Uterus (tissue), 4 donors: ENCODE data around the gene KRTAP10-12. TPM values are rescaled to one million over a fixed set of nuclear protein-coding genes. Genes with fewer than 3 reads are reported as not detected.

ENCODE experiments used
- DNase-seq, 2 donors: peaks; one replicate each; pipeline ENCODE4 v3.0.0-alpha.2; 2019 to 2020
- H3K27ac ChIP-seq, 2 donors: fragments of 200-600 bp; sonication (generic); 1 replicate in 1 of 2; 2 replicates in 1 of 2; pipeline ENCODE4 v1.5.1; 2016 to 2018
- H3K27me3 ChIP-seq, 2 donors: fragments of 200-600 bp; sonication (generic); one replicate each; pipeline ENCODE4 v1.5.1; 2018 to 2019; ENCODE audit warnings: control low read depth in 1 of 2
- H3K36me3 ChIP-seq, 2 donors: fragments of 200-600 bp; sonication (generic); one replicate each; pipeline ENCODE4 v1.5.1; 2019; ENCODE audit warnings: control low read depth in 1 of 2
- H3K4me1 ChIP-seq, 2 donors: fragments of 200-600 bp; sonication (generic); one replicate each; pipeline ENCODE4 v1.5.1; 2018 to 2019; ENCODE audit warnings: control low read depth in 1 of 2
- H3K4me3 ChIP-seq, 2 donors: fragments of 200-600 bp; sonication (generic); 1 replicate in 1 of 2; 2 replicates in 1 of 2; pipeline ENCODE4 v1.5.1; 2018 to 2019; ENCODE audit warnings: mild to moderate bottlenecking in 1 of 2
- H3K9me3 ChIP-seq, 2 donors: fragments of 200-600 bp; sonication (generic); one replicate each; pipeline ENCODE4 v1.5.1; 2019; ENCODE audit warnings: control low read depth in 1 of 2
- POLR2A ChIP-seq, 2 donors: fragments of 450-650 bp; IDR thresholded peaks; one replicate each; pipeline ENCODE4 v1.6.1; 2016; ENCODE audit warnings: antibody characterized with exemption in 2 of 2, mild to moderate bottlenecking in 1 of 2, moderate library complexity in 1 of 2
- intact Hi-C: fragments of 100-400 bp; cut with DNase I; formaldehyde crosslinking; loops from one replicate; pipeline ENCODE4 v1.15.1; 2023; ENCODE audit warnings: low total_unique reads
- total RNA-seq, 4 donors: library from RNA; depleted of rRNA in 3 of 4; stranded (reverse); fragments of >200 nt in 3 of 4; gene quantifications; one replicate each; pipeline versions ENCODE4 v1.1.0 to v1.2.4, GENCODE V29; 2014 to 2023
- TF ChIP-seq, protein P1 (sequence below), 4 experiments: fragments of 200-600 bp in 2 of 4; fragments of 450-650 bp in 2 of 4; sonication (generic) in 2 of 4; IDR thresholded peaks; one replicate each; pipeline ENCODE4 v1.5.1; 2016 to 2019; ENCODE audit warnings: antibody characterized with exemption in 4 of 4, mild to moderate bottlenecking in 2 of 4, moderate library complexity in 1 of 4
- donor health status: DM: yes; HTN: yes; CAD: no.

KRTAP10-12 gene
- total RNA-seq, 4 donors from 2014 or later: not detected

DNA sequence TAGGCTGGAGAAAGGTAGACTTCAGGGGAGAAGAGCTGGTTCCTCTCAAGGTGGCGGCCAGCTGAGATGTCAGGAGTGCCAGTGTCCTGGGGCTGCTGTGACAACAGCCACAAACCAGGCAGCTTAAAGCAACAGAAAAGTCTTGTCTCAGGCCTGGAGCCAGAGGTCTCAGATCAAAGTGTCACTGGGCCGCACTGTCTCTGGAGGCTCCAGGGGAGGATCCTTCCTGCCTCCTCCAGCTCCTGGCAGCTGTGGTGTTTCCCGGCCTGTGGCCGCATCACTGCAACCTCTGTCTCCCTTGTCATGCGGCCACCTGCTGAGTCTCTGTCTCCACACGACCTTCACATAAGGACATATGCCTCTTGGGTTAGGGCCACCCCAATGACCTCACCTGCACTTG, 38.8 kb downstream of the KRTAP10-12 start:
- H3K4me1 ChIP-seq: no peaks in the 10 kb centered on the region
- no peak for TF ChIP-seq POLR2A (IDR thresholded peaks at IDR 0.05)
- TF ChIP-seq, protein P1, sequence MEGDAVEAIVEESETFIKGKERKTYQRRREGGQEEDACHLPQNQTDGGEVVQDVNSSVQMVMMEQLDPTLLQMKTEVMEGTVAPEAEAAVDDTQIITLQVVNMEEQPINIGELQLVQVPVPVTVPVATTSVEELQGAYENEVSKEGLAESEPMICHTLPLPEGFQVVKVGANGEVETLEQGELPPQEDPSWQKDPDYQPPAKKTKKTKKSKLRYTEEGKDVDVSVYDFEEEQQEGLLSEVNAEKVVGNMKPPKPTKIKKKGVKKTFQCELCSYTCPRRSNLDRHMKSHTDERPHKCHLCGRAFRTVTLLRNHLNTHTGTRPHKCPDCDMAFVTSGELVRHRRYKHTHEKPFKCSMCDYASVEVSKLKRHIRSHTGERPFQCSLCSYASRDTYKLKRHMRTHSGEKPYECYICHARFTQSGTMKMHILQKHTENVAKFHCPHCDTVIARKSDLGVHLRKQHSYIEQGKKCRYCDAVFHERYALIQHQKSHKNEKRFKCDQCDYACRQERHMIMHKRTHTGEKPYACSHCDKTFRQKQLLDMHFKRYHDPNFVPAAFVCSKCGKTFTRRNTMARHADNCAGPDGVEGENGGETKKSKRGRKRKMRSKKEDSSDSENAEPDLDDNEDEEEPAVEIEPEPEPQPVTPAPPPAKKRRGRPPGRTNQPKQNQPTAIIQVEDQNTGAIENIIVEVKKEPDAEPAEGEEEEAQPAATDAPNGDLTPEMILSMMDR (IDR thresholded peaks at IDR 0.05): no peak
- no peak overlapping the region for H3K27ac ChIP-seq
- peaks cover 0 to 23% of the 10 kb centered on the region in 2 donors for H3K9me3 ChIP-seq
- no peak overlapping the region for H3K4me3 ChIP-seq
- intact Hi-C loops: no loop called here
- no peaks in the 10 kb centered on the region for H3K27me3 ChIP-seq
- H3K36me3 ChIP-seq: no peaks in the 10 kb centered on the region
- no peak for DNase-seq

DNA sequence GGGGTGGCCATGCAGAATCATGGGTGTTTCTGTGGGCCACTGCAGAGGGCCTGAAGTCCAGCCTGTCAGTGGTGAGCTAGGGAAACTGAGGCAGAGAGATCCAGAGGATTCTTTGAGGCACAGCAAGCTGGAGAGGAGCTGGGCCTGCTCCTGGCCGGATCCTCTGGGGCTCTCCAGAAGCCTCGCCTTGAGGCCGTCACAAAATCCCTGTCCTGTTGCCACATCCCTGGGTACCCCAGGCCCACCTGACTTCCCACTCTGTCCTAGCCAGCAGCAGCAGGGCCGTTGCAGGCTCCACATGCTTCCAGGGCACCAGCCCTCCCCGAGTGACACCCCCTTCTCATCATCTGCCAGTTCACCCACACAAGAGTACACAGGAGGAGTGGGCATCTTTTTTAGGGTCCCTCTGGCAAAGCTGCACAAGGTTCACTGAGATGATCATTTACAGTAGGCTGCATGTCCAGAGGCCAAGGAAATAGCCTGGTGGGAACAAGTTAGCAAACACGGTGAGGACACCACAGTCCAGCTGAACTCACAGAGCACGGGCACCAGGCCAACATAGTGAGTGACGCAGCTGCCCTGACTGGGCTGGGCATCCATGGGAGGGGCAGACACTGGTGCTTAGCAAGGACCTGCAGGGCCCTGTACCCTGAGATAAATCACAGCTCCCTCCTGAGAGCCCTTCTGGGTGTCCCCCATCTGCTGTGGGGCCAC, 39.5 kb downstream of the KRTAP10-12 start:
- no peak overlapping the region for H3K4me3 ChIP-seq
- DNase-seq: no peak
- no peaks in the 10 kb centered on the region for H3K36me3 ChIP-seq
- H3K27me3 ChIP-seq: no peaks in the 10 kb centered on the region
- H3K9me3 ChIP-seq: peaks cover 0 to 23% of the 10 kb centered on the region in 2 donors
- H3K27ac ChIP-seq: no peak overlapping the region
- intact Hi-C loops: no loop called here
- no peaks in the 10 kb centered on the region for H3K4me1 ChIP-seq
- TF ChIP-seq, protein P1 (IDR thresholded peaks at IDR 0.05): no peak
- no peak for TF ChIP-seq POLR2A (IDR thresholded peaks at IDR 0.05)

DNA sequence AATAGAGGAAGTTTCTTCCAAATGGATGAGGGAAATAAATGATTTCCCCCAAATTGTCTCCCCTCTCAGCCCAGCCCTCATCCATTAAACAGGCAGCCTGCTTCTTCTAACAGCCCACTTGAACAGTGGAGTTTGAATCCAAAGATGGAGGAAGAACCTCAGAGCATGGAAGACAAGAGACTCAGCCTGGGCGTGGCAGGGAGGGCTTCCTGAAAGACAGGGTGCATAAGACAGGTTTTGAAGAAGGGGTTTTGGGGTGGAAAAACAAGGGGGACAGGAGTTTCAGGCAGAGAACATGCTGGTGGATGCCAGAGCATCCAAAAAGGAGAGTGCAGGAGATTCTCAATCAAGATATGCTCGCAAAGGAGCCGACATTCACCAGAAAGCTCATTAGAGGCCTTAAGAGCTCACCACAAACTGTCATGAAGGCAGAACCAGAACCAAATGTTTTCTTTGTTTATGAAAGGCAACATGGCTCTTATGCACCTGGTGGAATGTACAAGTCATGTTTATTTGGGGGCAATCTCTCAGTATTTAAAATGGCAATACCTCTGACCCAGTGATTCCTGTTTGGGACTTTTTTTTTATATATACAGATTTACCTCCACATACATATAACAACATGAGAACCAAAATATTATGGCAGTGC, 40.9 kb downstream of the KRTAP10-12 start:
- no peak overlapping the region for H3K27ac ChIP-seq
- TF ChIP-seq POLR2A (IDR thresholded peaks at IDR 0.05): no peak
- TF ChIP-seq, protein P1 (IDR thresholded peaks at IDR 0.05): no peak
- H3K27me3 ChIP-seq: no peaks in the 10 kb centered on the region
- H3K4me1 ChIP-seq: no peaks in the 10 kb centered on the region
- peaks cover 0 to 23% of the 10 kb centered on the region in 2 donors for H3K9me3 ChIP-seq
- intact Hi-C loops: no loop called here
- no peak overlapping the region for H3K4me3 ChIP-seq
- H3K36me3 ChIP-seq: no peaks in the 10 kb centered on the region
- DNase-seq: no peak

DNA sequence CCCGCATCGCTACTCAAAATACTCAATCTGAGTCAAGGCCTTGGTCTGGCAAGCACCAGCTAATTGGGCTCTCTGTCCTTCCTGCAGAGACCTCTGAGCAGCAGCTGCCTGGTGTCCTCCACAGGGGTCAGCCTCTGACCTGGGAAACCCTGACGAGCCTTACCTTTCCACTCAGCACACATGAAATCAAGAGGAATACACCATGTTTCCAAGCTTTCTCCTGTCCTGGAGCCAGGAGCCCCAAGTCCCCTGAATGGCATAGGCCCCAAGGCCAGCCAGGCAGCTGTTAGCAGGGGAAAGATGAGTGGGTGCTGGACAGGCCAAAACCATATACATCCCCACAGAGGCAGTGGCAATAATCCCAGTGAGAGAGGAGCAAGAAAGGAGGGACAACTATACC, 41.6 kb downstream of the KRTAP10-12 start:
- intact Hi-C loops: no loop called here
- H3K9me3 ChIP-seq: peaks cover 0 to 23% of the 10 kb centered on the region in 2 donors
- no peaks in the 10 kb centered on the region for H3K36me3 ChIP-seq
- no peaks in the 10 kb centered on the region for H3K4me1 ChIP-seq
- no peak overlapping the region for H3K4me3 ChIP-seq
- TF ChIP-seq, protein P1 (IDR thresholded peaks at IDR 0.05): no peak
- TF ChIP-seq POLR2A (IDR thresholded peaks at IDR 0.05): no peak
- H3K27me3 ChIP-seq: no peaks in the 10 kb centered on the region
- H3K27ac ChIP-seq: no peak overlapping the region
- DNase-seq: no peak

DNA sequence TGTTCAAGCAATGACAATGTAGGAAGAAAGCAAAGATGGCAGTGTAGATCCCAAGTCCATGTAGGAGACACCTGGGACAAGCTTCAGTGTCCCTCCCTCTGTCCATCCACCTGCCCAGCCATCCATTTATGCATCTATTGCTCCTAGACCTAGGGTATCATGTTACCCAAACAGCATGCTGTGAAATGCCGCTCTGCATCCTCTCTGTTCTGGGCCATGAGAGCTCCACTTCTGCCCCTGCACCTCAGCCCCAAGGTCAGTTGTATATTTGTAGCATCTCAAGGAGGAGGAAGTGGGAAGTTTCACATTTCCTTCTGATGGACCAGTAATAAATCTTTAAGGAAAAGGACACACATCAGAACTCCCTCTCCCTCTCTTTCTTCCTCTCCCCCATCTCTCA, 42.3 kb downstream of the KRTAP10-12 start:
- no peak overlapping the region for H3K27ac ChIP-seq
- no peaks in the 10 kb centered on the region for H3K36me3 ChIP-seq
- no peak for DNase-seq
- peaks cover 0 to 23% of the 10 kb centered on the region in 2 donors for H3K9me3 ChIP-seq
- intact Hi-C loops: no loop called here
- no peak overlapping the region for H3K4me3 ChIP-seq
- no peak for TF ChIP-seq POLR2A (IDR thresholded peaks at IDR 0.05)
- TF ChIP-seq, protein P1 (IDR thresholded peaks at IDR 0.05): no peak
- H3K27me3 ChIP-seq: no peaks in the 10 kb centered on the region
- H3K4me1 ChIP-seq: no peaks in the 10 kb centered on the region
